ENCODE results near the gene WIPF2.

- TF ChIP-seq CTCF (IDR thresholded peaks at IDR 0.05) (no peak), POLR2A (IDR thresholded peaks at IDR 0.05) (no peak)
Measured at GRCh38 chr17:40194821-40195220, 24.3 kb upstream of the WIPF2 start.

All from esophagus squamous epithelium (tissue), 4 donors.